Measurements from ENCODE around the gene EREG. TPM values are rescaled to one million over a fixed set of nuclear protein-coding genes. Genes with fewer than 3 reads are reported as not detected.

EREG gene
- total RNA-seq, 2 donors from 2014 or later: 1.1 to 7.8 TPM

- Histone ChIP-seq H3K9me3 (no peaks in the 10 kb centered on the region), H3K27me3 (replicated peaks; ENCODE audit: insufficient read depth) (no peaks in the 10 kb centered on the region), H3K27ac (no peak overlapping the region), H3K36me3 (no peaks in the 10 kb centered on the region), H3K4me3 (no peak overlapping the region), H3K4me1 (ENCODE audit: control insufficient read depth in 1 of 2, low read depth in 2 of 2) (no peaks in the 10 kb centered on the region)
- ATAC-seq (ENCODE audit: insufficient number of reproducible peaks, low FRiP score, low read depth) (no peak), DNase-seq (ENCODE audit: low spot score) (no peak)
- no peak for TF ChIP-seq CTCF (IDR thresholded peaks at IDR 0.05)
These were observed 47.3 kb downstream of the EREG start for GRCh38 chr4:74412225-74412624.

GRCh38 chr4:74413265-74413664 is 48.3 kb downstream of the EREG start:
- DNase-seq (ENCODE audit: low spot score): no peak
- no peak for ATAC-seq (ENCODE audit: insufficient number of reproducible peaks, low FRiP score, low read depth)
- no peak overlapping the region for H3K27ac ChIP-seq
- TF ChIP-seq CTCF (IDR thresholded peaks at IDR 0.05): no peak
- no peaks in the 10 kb centered on the region for H3K27me3 ChIP-seq (replicated peaks; ENCODE audit: insufficient read depth)
- no peaks in the 10 kb centered on the region for H3K4me1 ChIP-seq (ENCODE audit: control insufficient read depth in 1 of 2, low read depth in 2 of 2)
- H3K36me3 ChIP-seq: no peaks in the 10 kb centered on the region
- no peaks in the 10 kb centered on the region for H3K9me3 ChIP-seq
- H3K4me3 ChIP-seq: no peak overlapping the region

- no peak for TF ChIP-seq CTCF (IDR thresholded peaks at IDR 0.05)
- no peaks in the 10 kb centered on the region for H3K9me3 ChIP-seq
- no peaks in the 10 kb centered on the region for H3K27me3 ChIP-seq (replicated peaks; ENCODE audit: insufficient read depth)
- H3K4me3 ChIP-seq: no peak overlapping the region
- no peak for DNase-seq (ENCODE audit: low spot score)
- H3K27ac ChIP-seq: no peak overlapping the region
- ATAC-seq (ENCODE audit: insufficient number of reproducible peaks, low FRiP score, low read depth): no peak
- no peaks in the 10 kb centered on the region for H3K4me1 ChIP-seq (ENCODE audit: control insufficient read depth in 1 of 2, low read depth in 2 of 2)
- H3K36me3 ChIP-seq: no peaks in the 10 kb centered on the region
These were observed 49.3 kb downstream of the EREG start for GRCh38 chr4:74414149-74414809.

- H3K36me3 ChIP-seq: no peaks in the 10 kb centered on the region
- no peak for TF ChIP-seq CTCF (IDR thresholded peaks at IDR 0.05)
- H3K9me3 ChIP-seq: no peaks in the 10 kb centered on the region
- ATAC-seq (ENCODE audit: insufficient number of reproducible peaks, low FRiP score, low read depth): no peak
- no peak for DNase-seq (ENCODE audit: low spot score)
- no peaks in the 10 kb centered on the region for H3K4me1 ChIP-seq (ENCODE audit: control insufficient read depth in 1 of 2, low read depth in 2 of 2)
- H3K27ac ChIP-seq: no peak overlapping the region
- no peak overlapping the region for H3K4me3 ChIP-seq
- no peaks in the 10 kb centered on the region for H3K27me3 ChIP-seq (replicated peaks; ENCODE audit: insufficient read depth)
These were observed 50.8 kb downstream of the EREG start for GRCh38 chr4:74415602-74416300.

- no peak for ATAC-seq (ENCODE audit: insufficient number of reproducible peaks, low FRiP score, low read depth)
- no peaks in the 10 kb centered on the region for H3K36me3 ChIP-seq
These were observed 53.2 kb downstream of the EREG start for GRCh38 chr4:74418063-74418670.

More at GRCh38 chr4:74418063-74418670, 53.2 kb downstream of the EREG start:
- no peak for DNase-seq (ENCODE audit: low spot score)
- Histone ChIP-seq H3K27ac (no peak overlapping the region), H3K4me3 (no peak overlapping the region), H3K27me3 (replicated peaks; ENCODE audit: insufficient read depth) (no peaks in the 10 kb centered on the region), H3K4me1 (ENCODE audit: control insufficient read depth in 1 of 2, low read depth in 2 of 2) (no peaks in the 10 kb centered on the region), H3K9me3 (no peaks in the 10 kb centered on the region)
- no peak for TF ChIP-seq CTCF (IDR thresholded peaks at IDR 0.05)
